ENCODE data around the gene PSKH1. TPM values are rescaled to one million over a fixed set of nuclear protein-coding genes. Genes with fewer than 3 reads are reported as not detected.
A peak's percentile ranks its signal among the peaks of the same experiment; 100 is the strongest.

The PSKH1 gene
- total and polyA plus RNA-seq, 4 donors, result 8.3 to 23.8 (median 13.8) TPM

DNA sequence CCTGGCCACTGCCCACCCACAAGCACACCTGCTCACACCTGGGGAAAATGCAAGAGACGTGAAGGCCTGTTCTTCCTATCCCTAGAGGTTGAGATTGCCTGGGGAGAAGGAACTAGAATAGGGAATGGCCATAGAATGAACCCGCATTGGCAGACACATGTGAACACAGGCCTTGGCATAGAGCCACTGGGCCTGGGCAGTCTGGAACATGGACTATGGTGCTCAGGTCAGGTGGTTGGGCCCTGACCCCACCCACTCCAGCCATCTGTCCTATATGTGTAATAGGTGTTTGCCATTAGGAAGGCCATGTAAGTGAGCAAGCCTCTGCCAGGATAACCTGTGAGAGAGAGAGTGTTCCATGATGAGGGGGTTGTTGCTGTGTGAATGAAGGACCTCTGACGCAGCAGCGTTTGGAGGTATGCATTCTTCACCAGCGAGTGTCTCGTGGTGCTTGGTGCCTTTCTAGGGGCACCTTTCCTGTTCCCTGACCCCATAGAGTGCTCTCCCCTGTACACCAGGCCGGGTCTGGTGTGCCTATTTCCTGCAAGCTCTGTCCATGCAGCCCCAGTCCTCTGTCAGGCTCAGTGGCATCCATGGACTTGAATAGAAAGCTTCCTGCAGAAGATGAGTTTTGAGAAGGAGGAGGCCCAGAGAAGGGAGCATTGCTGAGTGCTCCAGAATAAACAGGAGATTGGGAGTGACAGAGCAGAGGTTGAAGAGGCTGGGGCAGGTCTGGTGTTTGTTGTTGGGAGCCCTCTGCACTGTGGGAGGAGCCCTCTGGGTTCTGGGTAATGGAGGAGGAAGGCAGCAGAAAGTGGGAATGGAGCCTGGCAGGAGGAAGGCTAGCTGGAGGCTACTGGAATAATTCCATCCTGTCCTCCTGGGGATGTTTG lies 23.0 kb downstream of the PSKH1 start:
- TF ChIP-seq HNF4G (IDR thresholded peaks at IDR 0.05) (peak; percentile 42), GABPA (IDR thresholded peaks at IDR 0.05 in 1 of 2, conservative IDR thresholded peaks at IDR 0.05 in 1 of 2) (no peak), EGR1 (IDR thresholded peaks at IDR 0.05; ENCODE audit: low read depth in 2 of 2) (no peak), HNF4A (conservative IDR thresholded peaks at IDR 0.05) (peak; percentile 78 to 83), YY1 (IDR thresholded peaks at IDR 0.05) (no peak), RAD21 (IDR thresholded peaks at IDR 0.05) (peak in 1 of 2 donors; percentile 13), FOXA2 (IDR thresholded peaks at IDR 0.05) (no peak), TAF1 (conservative IDR thresholded peaks at IDR 0.05) (no peak), JUND (IDR thresholded peaks at IDR 0.05) (no peak), SP1 (IDR thresholded peaks at IDR 0.05) (peak; percentile 50), FOXA1 (IDR thresholded peaks at IDR 0.05) (no peak), RXRA (IDR thresholded peaks at IDR 0.05) (peak; percentile 58 to 78), NR2F2 (IDR thresholded peaks at IDR 0.05) (no peak)
- TF ChIP-seq, protein P1, sequence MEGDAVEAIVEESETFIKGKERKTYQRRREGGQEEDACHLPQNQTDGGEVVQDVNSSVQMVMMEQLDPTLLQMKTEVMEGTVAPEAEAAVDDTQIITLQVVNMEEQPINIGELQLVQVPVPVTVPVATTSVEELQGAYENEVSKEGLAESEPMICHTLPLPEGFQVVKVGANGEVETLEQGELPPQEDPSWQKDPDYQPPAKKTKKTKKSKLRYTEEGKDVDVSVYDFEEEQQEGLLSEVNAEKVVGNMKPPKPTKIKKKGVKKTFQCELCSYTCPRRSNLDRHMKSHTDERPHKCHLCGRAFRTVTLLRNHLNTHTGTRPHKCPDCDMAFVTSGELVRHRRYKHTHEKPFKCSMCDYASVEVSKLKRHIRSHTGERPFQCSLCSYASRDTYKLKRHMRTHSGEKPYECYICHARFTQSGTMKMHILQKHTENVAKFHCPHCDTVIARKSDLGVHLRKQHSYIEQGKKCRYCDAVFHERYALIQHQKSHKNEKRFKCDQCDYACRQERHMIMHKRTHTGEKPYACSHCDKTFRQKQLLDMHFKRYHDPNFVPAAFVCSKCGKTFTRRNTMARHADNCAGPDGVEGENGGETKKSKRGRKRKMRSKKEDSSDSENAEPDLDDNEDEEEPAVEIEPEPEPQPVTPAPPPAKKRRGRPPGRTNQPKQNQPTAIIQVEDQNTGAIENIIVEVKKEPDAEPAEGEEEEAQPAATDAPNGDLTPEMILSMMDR (IDR thresholded peaks at IDR 0.05; ENCODE audit: low read depth, low read length, missing input control), result no peak
- TF ChIP-seq, protein P2, sequence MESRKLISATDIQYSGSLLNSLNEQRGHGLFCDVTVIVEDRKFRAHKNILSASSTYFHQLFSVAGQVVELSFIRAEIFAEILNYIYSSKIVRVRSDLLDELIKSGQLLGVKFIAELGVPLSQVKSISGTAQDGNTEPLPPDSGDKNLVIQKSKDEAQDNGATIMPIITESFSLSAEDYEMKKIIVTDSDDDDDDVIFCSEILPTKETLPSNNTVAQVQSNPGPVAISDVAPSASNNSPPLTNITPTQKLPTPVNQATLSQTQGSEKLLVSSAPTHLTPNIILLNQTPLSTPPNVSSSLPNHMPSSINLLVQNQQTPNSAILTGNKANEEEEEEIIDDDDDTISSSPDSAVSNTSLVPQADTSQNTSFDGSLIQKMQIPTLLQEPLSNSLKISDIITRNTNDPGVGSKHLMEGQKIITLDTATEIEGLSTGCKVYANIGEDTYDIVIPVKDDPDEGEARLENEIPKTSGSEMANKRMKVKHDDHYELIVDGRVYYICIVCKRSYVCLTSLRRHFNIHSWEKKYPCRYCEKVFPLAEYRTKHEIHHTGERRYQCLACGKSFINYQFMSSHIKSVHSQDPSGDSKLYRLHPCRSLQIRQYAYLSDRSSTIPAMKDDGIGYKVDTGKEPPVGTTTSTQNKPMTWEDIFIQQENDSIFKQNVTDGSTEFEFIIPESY (IDR thresholded peaks at IDR 0.05), result no peak
- TF ChIP-seq, protein P3, sequence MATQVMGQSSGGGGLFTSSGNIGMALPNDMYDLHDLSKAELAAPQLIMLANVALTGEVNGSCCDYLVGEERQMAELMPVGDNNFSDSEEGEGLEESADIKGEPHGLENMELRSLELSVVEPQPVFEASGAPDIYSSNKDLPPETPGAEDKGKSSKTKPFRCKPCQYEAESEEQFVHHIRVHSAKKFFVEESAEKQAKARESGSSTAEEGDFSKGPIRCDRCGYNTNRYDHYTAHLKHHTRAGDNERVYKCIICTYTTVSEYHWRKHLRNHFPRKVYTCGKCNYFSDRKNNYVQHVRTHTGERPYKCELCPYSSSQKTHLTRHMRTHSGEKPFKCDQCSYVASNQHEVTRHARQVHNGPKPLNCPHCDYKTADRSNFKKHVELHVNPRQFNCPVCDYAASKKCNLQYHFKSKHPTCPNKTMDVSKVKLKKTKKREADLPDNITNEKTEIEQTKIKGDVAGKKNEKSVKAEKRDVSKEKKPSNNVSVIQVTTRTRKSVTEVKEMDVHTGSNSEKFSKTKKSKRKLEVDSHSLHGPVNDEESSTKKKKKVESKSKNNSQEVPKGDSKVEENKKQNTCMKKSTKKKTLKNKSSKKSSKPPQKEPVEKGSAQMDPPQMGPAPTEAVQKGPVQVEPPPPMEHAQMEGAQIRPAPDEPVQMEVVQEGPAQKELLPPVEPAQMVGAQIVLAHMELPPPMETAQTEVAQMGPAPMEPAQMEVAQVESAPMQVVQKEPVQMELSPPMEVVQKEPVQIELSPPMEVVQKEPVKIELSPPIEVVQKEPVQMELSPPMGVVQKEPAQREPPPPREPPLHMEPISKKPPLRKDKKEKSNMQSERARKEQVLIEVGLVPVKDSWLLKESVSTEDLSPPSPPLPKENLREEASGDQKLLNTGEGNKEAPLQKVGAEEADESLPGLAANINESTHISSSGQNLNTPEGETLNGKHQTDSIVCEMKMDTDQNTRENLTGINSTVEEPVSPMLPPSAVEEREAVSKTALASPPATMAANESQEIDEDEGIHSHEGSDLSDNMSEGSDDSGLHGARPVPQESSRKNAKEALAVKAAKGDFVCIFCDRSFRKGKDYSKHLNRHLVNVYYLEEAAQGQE (IDR thresholded peaks at IDR 0.05), result no peak
- TF ChIP-seq, protein P4, sequence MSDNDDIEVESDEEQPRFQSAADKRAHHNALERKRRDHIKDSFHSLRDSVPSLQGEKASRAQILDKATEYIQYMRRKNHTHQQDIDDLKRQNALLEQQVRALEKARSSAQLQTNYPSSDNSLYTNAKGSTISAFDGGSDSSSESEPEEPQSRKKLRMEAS (IDR thresholded peaks at IDR 0.05), result no peak
- TF ChIP-seq, protein P5, sequence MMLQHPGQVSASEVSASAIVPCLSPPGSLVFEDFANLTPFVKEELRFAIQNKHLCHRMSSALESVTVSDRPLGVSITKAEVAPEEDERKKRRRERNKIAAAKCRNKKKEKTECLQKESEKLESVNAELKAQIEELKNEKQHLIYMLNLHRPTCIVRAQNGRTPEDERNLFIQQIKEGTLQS (IDR thresholded peaks at IDR 0.05), result no peak
- no peak overlapping the region for H3K4me3 ChIP-seq (ENCODE audit: low read depth in 1 of 3, low read length in 3 of 3)
- no peak overlapping the region for H3K9ac ChIP-seq (ENCODE audit: low read depth in 1 of 2, low read length in 2 of 2)
- no peaks in the 10 kb centered on the region for H3K27me3 ChIP-seq (ENCODE audit: control insufficient read depth in 4 of 4, insufficient read depth in 4 of 4, low read length in 3 of 4)
- H3K27ac ChIP-seq (ENCODE audit: low read depth in 1 of 2, low read length in 2 of 2), result peak overlapping the region; percentile 1 to 25
- DNase-seq (ENCODE audit: low spot score), result no peak
- H3K4me1 ChIP-seq (ENCODE audit: control insufficient read depth in 4 of 4, insufficient read depth in 4 of 4, low read length in 3 of 4), result peaks cover 11 to 35% (median 26%) of the 10 kb centered on the region in 4 donors
- peaks cover 0 to 11% (median 5%) of the 10 kb centered on the region in 4 donors for H3K36me3 ChIP-seq (ENCODE audit: control insufficient read depth in 4 of 4, insufficient read depth in 3 of 4, low read depth in 1 of 4, low read length in 3 of 4)
- WGBS, result 67% methylated on average over 7 of the region's 7 CpGs
- H3K9me3 ChIP-seq (ENCODE audit: control insufficient read depth in 4 of 4, low read length in 3 of 4), result no peaks in the 10 kb centered on the region

Data from liver (tissue), 9 donors.